Sigmoid colon (tissue), 4 donors: ENCODE results near the gene GPATCH4.

Experiments
- EP300 ChIP-seq, 4 donors: sonication (generic); formaldehyde crosslinking; IDR thresholded peaks; one replicate each; pipeline ENCODE4 v1.6.1; 2017; ENCODE audit warnings: antibody characterized with exemption in 4 of 4
- POLR2A ChIP-seq, 2 donors: fragments of 450-650 bp; IDR thresholded peaks; one replicate each; pipeline ENCODE4 v1.6.1; 2016; ENCODE audit warnings: antibody characterized with exemption in 2 of 2, mild to moderate bottlenecking in 2 of 2, moderate library complexity in 2 of 2
- POLR2AphosphoS5 ChIP-seq, 4 donors: sonication (generic); formaldehyde crosslinking; IDR thresholded peaks; one replicate each; pipeline ENCODE4 v1.6.1; 2017; ENCODE audit warnings: antibody characterized with exemption in 4 of 4
- TF ChIP-seq, protein P1 (sequence below), 4 experiments: fragments of 450-650 bp in 3 of 4; fragments of 200-600 bp in 1 of 4; IDR thresholded peaks; one replicate each; pipeline ENCODE4 v1.5.1; 2016 to 2019; ENCODE audit warnings: antibody characterized with exemption in 4 of 4, mild to moderate bottlenecking in 3 of 4, moderate library complexity in 2 of 4

DNA sequence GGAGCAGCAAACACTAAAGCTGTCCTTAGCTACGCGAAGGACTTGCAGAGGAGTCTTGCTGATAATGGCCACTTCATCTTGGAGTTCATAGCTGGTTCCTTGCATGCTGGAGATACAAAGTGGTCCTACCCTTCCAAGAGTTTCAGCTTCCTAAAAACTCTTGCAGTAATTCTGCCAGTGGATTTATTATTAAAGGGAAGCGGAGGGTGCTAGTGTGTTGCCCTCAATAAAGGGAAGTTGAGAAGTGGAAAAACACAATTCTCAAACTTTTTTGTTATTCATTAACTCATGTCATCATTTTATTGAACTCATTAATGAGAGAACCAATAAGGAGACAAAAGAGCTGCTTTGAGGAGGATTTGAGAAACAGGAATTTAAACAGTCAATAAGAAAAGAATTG lies 11.4 kb upstream of the GPATCH4 start:
- TF ChIP-seq, protein P1, sequence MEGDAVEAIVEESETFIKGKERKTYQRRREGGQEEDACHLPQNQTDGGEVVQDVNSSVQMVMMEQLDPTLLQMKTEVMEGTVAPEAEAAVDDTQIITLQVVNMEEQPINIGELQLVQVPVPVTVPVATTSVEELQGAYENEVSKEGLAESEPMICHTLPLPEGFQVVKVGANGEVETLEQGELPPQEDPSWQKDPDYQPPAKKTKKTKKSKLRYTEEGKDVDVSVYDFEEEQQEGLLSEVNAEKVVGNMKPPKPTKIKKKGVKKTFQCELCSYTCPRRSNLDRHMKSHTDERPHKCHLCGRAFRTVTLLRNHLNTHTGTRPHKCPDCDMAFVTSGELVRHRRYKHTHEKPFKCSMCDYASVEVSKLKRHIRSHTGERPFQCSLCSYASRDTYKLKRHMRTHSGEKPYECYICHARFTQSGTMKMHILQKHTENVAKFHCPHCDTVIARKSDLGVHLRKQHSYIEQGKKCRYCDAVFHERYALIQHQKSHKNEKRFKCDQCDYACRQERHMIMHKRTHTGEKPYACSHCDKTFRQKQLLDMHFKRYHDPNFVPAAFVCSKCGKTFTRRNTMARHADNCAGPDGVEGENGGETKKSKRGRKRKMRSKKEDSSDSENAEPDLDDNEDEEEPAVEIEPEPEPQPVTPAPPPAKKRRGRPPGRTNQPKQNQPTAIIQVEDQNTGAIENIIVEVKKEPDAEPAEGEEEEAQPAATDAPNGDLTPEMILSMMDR (IDR thresholded peaks at IDR 0.05) = no peak
- TF ChIP-seq POLR2AphosphoS5 (IDR thresholded peaks at IDR 0.05) (no peak), POLR2A (IDR thresholded peaks at IDR 0.05) (no peak), EP300 (IDR thresholded peaks at IDR 0.05) (no peak)
